HG03108 (cell line): ENCODE measurements around the gene ANKRD60.

Source experiments
- ATAC-seq: cut with Tn5 transposase; IDR thresholded peaks from one replicate; pipeline ENCODE4 v1.9.1; 2021; ENCODE audit warnings: moderate library complexity; ENCODE audit not compliant: unreplicated experiment

The ANKRD60 gene

DNA sequence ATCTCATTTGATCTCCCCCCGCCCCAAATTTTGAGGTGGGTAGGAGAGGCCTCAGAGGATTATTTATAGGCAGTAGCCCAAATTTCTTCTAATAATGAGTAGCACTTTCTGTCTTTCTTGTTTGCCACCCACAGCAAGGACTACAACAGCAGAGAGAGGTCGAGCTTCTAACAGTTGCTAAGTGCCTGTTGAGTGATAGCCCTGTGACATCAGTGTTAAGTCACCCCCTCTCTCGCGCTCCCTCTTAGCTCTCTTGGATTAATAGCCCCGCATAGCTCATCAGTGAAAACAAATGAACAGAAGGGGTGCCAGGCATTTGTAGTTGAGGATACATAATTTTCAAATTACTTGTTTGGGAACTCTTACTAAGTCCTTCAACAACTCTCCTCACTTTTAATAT is 3.5 kb downstream of the ANKRD60 start:
- ATAC-seq: no peak

DNA sequence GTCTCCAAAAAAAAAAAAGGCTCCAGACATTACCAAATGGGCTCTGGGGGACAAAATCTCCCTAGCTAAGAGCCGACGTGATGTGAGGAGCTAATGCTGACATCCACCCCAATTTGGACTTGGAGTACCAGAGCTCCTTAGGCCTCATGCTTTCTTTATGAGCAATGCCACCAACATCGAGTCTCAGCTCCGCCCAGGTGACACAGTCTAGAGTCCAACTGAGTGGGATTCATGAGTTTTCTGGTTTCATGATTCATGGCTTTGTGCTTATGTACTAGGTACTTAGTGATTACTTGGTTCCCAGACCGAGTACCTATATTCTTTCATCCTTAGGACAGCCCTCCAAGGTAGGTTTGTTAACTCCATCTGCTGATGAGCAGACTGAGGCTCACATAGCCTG is 4.4 kb downstream of the ANKRD60 start:
- no peak for ATAC-seq

DNA sequence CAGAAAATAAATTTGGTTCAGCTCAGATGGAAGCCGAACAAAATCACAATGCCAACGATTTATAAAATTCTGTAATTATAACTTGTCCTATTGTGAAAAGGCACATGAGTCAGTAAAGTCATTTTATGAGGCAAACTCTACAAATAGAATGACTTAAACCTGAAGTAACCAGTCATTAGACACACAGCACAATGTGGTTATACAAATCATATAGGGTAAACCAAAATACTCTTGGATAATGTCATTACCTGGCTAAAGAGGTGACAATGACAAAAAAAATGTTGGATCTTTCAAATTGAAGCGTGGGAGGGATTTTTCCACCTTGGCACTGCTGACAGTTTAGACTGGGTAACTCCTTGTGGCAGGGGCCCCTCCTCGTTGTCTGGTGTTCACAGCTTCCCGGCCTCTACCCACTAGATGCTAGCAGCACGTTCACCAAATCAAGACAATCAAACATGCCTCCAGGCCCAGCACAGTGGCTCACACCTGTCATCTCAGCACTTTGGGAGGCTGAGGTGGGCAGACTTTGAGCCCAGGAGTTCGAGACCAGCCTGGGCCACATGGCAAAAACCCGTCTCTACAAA is 5.0 kb downstream of the ANKRD60 start:
- ATAC-seq: no peak

DNA sequence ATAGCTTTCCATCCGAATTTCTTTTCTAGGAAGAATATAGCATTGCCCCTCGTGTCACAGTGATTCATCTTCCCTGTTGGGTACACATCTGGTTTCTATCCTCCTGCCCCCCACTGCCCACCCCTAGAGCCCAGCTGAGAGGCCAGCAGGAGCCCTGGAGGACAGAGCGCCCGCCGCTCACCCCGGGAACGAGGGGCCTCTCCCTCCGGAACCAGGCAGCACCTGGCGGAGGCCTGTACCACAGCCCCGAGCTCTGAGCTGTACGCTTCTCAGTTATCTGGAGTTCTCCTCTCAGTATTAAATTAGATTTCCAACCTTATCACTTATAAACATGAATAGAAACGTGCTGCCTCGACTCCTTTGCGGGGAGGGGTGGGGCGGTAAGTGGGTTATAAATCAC is 6.0 kb downstream of the ANKRD60 start:
- ATAC-seq: no peak

DNA sequence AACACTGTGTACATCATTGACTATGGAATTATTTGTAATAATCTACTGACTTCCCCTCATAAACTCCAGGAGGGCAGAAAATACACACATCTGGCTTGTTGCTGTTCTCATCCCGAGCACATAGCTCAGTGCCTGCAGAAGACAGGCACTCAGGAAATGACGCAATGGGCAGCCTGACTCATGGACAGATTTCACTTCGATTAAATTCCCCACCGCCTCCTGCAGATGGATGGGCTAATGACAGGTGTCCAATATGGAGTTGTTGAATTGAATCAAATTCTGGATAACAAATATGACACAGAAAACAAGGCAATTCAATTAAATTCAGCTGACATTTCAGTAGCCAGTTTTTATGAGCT is 9.1 kb downstream of the ANKRD60 start:
- no peak for ATAC-seq

DNA sequence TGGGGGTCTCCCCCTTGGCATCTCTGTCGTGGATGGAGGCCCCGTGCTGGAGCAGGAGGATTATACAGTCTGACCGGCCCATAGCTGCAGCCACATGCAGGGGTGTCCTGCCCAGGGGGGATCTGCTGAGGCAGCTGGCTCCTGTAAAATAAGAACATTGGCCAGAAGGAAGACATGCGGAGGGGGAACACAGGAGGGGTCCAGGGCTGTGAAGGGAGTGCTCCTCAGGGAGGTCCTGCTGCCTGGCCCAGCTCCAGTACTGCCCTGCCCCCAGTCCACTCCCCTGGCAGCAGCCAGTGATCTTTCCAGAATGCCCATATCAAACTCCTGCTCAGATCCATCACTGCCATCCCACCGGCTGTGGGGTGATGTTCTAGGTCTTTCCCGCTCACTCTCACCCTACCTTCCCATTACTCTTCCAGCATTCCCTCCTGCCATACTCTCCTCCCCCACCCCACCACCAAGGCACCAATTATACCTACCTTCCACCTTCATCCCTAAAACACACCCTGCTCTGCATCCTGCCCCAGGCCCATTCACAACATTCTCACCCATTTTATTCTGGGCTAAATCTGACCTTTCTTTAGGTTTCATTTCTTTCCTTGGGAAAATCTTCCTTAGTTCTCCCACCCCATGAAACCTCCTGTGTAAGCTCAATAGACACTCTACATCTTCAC is 9.7 kb downstream of the ANKRD60 start:
- no peak for ATAC-seq

DNA sequence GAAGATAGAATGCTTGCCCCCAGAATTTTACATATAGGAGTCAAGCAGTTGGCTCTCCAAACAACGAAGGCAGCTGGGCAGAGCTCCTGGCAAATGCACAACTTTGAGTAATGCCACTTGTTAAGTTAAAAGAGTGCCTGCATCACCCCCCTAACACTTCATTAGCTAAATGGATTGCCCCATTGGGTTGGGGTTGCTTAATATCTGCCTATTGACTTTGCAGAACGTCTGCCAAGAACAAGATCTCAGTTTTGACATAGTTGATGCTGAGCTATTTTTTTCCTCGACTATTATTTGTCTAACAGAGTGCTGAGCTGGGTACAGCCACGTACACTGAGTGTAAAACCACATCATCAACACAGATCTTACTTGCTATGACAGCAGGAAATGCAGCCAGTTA is 12.1 kb downstream of the ANKRD60 start:
- ATAC-seq: no peak

DNA sequence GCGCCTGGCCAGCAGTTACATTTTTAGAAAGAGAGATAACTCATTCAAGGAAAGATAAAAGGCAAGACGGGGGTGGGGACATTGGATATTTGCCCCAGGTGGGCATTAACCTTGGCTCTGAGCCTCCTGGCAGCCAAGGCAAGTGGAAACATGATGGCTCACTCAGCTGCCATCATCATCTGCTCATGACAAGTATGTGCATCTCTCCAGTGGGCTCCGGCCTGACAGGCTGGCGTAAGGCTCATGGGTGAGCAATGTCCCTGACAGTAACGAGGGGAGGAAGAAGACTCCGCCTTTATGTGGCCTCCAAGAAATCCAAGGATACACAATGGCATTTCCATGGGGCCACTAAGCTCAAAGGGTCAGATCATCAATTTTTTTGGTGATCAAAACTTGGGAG is 13.3 kb downstream of the ANKRD60 start:
- ATAC-seq: no peak

DNA sequence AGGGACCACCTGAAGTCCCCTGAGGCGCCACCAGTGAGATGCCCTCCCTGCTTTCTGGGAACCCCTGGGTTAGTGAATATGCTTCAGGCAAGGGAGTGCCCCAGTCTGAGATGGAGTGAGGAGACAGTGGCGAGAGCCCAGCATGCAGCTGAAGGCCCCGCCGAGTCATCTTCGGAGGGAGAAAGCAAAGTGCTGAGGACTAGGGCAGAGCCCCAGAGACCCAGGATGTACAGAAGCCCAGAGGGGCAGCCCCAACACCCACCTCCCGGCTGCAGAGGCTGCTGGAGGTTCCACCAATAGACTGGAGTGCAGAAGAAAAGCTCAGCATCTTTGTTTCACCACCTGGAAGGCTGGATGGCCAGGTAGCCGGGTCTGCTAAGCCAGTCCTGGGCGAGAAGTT is 14.1 kb downstream of the ANKRD60 start:
- ATAC-seq: no peak

DNA sequence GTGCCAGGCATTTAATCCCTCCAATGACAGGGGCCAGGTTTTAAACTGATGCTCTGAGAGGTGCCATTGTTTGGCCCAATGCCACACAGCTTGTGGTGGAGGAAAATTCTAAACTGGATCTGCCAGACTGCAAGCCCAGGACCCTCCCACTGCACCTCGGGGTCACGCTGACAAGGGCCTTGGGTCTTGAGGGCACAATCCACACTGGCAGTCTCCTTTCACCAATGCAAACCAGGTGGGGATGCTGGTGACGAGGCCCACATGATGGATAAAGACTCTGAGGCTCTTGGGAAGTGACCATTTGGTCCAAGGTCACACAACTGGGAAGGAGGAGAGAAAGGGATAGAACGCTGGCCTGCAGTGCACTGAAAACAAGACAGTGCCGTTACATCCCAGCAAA is 14.7 kb downstream of the ANKRD60 start:
- ATAC-seq: no peak

DNA sequence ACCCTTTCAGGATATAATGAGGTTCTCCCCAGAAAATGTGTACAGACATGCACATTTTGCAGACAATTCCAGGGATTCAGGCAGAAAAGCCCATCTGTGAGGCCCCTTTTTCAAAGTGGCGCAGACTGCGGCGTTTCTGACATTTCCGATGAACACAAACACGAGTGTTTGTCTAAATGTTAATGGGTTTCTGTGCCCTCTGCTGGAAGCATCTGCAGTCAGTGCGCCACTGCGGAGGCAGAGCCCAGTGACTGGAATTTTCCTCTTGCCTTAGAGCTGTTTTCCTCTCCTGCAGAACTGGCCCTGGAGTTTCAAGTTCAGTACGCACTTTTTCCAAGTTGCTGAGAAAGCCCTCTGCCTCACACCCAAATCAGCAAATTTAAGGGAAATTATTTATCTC is 15.3 kb downstream of the ANKRD60 start:
- ATAC-seq: no peak

DNA sequence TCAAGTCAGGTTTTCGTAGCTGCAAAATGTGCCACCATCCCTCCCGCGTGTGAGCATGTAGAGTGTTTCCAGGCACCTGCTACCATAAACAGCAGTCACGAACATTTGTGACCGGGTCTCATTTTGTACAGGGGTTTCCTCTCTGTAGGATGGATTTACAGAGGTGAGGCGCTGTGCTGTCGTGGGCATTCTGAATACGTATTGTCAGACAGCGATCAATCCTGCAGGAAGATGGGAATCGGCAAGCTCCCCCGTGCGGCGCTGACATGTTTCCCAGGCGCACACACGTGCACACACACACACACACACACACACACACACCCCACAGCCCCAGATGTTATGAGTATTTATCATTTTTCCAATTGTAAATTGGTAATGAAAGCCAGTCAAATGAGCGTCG is 15.8 kb downstream of the ANKRD60 start:
- no peak for ATAC-seq

DNA sequence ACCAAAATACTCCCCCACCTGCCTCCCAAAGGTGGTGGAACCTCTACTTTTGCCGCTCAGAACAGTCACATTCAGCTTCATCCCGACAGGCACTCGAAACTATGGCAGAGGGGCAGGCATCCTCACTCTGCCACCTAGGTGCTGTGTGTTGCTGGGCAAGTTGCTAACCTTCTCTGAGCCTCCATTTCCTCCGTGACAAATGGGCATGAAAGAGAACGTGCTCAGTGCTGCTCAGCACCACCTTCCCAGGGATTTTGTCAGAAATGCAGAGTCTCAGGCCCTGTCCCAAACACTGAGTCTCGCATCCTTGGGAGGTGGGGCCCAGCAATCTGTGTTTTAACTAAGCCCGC is 18.1 kb downstream of the ANKRD60 start:
- ATAC-seq: no peak

DNA sequence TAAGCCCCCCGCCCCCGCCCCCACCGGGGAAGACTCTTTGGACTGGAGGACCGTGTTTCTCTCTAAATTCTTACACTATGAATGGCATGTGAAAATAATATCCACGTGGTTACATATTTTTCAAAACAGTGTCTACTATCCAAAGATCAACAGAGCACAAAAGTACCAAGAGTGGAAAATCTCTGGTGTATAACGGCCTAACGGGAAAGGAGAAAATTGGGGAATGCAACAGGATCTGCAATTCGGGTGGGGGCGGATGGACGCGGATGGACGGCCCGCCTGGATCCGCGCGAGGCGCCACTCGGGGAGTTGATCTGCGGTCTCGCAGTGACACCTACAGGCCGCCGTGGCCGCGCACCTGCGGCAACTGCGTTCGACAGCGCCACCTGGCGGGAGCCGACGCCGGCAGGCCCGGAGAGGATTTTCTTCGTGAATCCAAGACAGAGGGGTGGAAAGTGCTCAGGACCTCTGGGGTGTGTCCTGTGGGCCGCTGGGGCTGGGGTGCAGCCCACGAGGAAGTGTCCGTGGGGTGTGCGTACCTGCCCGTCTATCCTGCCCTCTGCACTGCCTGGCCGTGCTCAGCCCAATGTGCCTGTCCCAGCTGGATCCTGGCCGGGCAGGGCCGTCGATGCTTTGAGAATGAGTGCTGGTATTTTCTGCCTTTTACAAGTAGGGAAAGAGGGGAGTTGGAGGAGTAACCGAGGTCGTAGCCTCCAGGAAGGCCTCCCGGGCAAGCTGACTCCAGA is 18.6 kb downstream of the ANKRD60 start:
- ATAC-seq: peak; percentile 81

DNA sequence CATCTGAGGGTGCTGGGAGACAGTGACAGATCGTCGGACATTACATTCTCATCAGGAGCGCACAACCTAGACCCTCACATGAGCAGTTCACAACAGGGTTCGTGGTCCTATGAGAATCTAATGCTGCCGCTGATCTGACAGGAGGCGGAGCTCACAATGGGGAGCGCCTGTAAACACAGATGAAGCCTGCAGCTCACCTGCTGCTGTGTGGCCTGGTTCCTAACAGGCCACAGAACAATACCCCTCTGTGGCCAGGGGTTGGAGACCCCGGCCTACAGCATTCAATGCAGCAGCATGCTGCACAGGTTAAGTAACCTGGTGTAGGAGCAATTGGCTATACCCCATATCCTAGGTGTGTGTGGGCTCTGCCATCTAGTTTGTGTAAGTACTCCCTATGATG is 19.5 kb downstream of the ANKRD60 start:
- no peak for ATAC-seq

DNA sequence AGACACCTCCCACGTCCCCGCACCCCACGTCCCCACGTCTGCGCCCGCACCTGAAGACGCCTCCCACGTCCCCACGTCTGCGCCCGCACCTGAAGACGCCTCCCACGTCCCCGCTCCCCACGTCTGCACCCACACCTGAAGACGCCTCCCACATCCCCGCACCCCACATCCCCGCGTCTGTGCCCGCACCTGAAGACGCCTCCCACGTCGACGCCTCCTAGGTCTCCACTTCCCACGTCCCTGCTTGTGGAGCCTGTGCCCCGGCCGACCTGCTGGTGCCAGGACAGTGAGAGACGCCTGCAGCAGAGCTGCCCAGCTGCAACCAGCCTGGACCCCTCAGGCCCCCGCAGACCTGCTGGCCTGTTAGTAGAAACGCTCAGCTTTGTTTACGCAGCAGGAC is 22.6 kb downstream of the ANKRD60 start:
- no peak for ATAC-seq

DNA sequence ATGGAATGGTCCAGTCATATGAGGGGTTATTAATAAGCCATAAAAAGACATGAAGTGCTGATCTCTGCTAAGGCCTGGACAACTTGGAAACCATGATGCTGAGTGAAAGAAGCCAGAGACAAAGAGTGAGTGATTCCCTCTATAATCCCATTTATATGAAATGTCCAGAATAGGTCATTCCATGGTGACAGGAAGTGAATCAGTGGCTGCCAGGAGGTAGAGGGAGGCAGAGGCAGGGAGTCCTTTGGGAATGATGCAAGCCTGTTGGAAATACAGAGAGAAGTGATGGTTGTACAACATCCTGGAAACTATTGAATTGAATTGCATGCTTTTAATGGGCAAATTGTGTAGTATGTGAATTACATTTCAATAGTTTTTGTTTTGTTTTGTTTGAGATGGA is 26.4 kb downstream of the ANKRD60 start:
- ATAC-seq: no peak

DNA sequence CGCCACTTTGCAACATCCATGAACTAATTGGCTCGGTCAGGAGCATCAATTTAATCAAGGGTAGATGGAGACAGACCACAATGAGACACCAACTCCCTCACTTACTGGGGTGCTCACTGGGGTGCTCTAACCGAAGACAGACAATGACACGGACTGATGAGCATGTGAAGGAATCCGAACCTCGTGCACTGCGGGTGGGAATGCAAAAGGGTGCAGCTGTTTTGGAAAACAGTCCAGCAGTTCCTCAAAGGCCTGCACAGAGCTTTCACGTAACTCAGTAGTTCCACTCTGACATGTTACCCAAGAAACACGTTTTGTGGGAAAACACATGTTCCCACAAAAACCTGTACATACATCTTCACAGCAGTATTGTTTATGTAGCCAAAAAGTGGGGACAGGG is 26.8 kb downstream of the ANKRD60 start:
- no peak for ATAC-seq

DNA sequence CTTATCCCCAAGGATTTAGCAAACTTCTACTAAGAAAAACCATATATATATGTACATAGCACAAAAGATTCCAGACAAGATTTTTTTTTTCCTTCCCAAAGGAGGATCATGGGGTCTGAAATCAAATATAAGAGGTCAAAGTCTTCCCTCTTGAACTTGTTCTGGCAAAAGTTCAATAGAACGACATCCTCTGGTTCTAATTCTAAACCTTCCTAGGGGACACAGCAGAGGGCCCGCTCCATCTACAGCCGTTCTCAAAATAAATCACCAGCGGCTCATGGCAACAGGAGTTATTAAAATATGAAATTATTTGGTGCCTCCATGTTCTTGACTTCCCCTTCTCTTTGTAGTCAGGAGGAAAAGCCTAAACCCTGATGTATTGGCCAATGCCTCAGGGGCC is 29.0 kb downstream of the ANKRD60 start:
- ATAC-seq: no peak

DNA sequence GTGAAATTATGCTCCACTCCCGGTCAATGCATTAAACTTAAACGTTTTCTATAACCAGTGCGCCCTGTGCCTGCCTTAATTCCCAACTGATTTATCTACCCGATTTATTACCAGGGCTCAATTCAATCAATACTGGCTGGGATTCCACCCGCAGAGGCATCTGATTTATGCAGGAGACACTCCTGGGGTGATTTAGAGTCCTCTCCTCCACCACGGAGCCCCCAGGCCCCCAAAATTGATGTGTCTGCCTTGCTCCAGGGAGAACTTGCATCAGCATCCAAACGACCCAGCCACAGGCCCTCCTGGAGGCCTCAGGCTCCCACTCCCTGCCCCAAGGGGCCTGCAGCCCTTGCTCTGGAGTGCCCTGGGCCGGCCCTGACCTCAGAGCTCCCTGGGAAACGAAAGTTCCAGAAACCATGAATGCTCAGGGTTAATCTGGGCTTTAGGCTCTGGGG is 29.5 kb downstream of the ANKRD60 start:
- ATAC-seq: no peak

DNA sequence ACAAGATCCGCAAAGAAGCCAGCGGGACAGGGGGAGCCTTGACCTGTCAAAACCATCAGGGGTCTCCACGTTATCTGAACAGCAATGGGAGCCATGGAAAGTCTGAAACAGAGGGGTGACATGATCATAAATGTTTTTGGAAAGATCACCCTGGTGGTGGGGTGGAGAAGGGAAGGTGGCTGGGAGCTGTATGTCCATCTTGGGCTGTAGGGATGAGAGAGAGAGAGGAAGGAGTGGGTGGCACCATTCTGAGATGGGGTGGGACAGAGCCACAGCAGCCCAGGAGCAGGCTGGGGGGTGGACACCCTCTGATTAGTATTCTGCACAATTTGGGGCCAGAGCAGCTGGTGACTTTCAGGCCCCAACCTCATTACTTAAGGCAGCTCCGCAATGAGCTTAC is 30.1 kb downstream of the ANKRD60 start:
- no peak for ATAC-seq

DNA sequence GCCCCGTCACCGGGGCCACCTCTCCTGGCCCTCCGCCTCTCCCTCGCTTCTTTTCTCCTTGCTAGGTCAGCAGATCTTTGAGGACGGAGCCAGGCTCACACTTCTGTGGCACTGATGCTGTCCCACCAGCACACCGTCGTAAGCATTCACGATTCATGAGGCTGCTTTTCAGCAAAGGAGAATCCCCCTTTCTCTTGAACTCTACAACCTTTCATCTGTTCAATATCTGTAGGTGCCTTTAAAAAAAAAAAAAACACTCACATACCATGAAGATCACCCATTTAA is 31.3 kb downstream of the ANKRD60 start:
- ATAC-seq: no peak
